Activated T-cell treated with anti-CD3 and anti-CD28 coated beads, Interleukin-2, amount 50 U/mL, for 4 hours (primary cell): Measurements from ENCODE around the gene NSD1. TPM values are rescaled to one million over a fixed set of nuclear protein-coding genes. Genes with fewer than 3 reads are reported as not detected.

Experiments
- ATAC-seq, 2 donors: fragments of 200-7000 bp; cut with Tn5 transposase; one replicate each; pipeline ENCODE4 v1.10.0; 2021
- DNase-seq: peaks from one replicate; pipeline ENCODE4 v3.0.0-alpha.2; 2020
- H3K27me3 Mint-ChIP-seq: one replicate; pipeline ENCODE4 v1.8.0; 2021; ENCODE audit warnings: low read depth, mixed read lengths
- H3K36me3 Mint-ChIP-seq: one replicate; pipeline ENCODE4 v1.8.0; 2022; ENCODE audit warnings: mixed read lengths; ENCODE audit not compliant: insufficient read depth
- H3K4me1 Mint-ChIP-seq: one replicate; pipeline ENCODE4 v1.8.0; 2021; ENCODE audit warnings: low read depth, mixed read lengths
- H3K4me3 Mint-ChIP-seq: one replicate; pipeline ENCODE4 v1.8.0; 2021; ENCODE audit warnings: mild to moderate bottlenecking, moderate library complexity, mixed read lengths
- H3K9me3 Mint-ChIP-seq: one replicate; pipeline ENCODE4 v1.8.0; 2021; ENCODE audit warnings: mixed read lengths
- total RNA-seq, 3 donors: library from RNA; stranded (reverse); gene quantifications; one replicate each; pipeline ENCODE4 v1.2.1, GENCODE V29; 2021

NSD1 gene
- total RNA-seq, 3 donors from 2014 or later: 59.3 to 71.6 (median 67.6) TPM

DNA sequence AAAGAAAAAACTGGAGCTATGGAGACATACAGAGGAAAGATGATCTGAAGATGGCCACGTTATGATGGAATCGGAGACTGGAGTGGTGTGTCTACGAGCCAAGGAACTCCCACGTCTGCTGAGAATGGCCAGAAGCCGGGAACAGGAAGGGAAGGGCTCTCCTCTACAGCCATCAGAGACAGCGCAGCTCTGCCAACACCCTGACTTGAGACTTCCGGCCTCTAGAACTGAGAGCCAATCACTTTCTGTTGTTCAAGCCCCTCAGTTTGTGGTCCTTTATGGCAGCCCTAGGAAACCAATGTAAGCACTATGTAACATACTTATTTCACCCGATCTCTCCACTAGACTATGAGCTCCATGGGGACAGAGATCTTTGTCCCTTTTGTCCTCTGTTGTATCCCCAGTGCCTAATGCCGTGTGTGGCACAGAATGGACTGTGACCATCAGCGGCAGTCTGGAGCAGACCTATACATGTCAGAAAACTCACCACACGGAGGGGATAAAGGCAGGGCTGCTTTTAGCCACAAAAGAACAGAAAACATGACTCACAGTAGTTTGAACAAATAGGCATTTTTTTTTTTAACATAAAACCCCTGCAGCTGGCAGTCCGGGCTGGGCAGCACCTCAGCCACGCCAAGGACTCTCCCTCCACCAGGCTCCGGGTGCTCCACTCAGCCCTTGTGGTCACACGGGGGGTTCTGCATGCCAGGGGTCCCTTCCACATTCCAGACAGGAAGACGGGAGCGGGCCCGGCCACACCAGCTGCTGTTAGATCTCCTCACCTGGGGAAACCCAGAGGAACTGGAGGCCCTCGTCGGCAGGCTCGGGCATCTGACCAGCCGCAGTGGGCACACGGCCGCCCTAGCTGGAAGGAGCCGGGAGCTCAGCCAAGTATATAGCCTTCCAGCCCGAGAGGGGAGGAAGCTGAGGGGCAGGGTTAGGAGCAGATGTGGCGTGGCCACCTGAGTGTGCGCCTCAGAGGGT lies 194.3 kb downstream of the NSD1 start:
- DNase-seq (no peak), ATAC-seq (peak; percentile 69 to 74)
- peaks cover 22% of the 10 kb centered on the region for H3K36me3 Mint-ChIP-seq
- H3K9me3 Mint-ChIP-seq: no peaks in the 10 kb centered on the region
- peak overlapping the region; percentile 5 for H3K4me3 Mint-ChIP-seq
- no peaks in the 10 kb centered on the region for H3K27me3 Mint-ChIP-seq
- peaks cover 10% of the 10 kb centered on the region for H3K4me1 Mint-ChIP-seq

DNA sequence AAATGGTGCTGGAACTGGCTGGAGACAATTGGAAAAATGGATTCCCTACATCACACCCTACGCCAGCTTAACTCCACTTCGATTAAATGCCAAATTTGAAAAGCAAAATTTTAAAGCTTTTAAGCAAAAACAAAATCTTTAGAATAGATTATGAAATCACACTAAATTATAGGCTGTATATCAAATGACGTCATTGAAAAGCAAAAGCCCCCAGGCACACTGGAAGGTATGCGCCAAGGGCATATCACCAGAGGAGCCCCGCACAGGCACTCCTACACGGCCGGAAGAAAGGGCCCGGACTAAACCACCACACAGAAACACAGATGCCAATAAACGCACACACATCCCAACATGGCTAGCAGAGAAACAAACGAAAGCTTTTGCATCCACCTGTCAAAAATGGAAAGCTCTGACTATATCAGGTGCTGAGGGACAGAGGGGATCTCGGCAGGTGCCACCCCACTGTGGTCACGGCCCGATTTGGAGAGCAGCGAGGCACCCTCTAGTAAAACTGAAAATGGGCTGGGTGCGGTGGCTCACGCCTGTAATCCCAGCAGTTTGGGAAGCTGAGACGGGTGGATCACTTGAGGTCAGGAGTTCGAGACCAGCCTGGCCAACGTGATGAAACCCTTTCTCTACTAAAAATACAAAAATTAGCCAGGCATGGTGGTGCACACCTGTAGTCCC lies 195.1 kb downstream of the NSD1 start:
- ATAC-seq (no peak), DNase-seq (no peak)
- H3K4me1 Mint-ChIP-seq: peaks cover 10% of the 10 kb centered on the region
- H3K9me3 Mint-ChIP-seq: no peaks in the 10 kb centered on the region
- H3K27me3 Mint-ChIP-seq: no peaks in the 10 kb centered on the region
- H3K36me3 Mint-ChIP-seq: peaks cover 27% of the 10 kb centered on the region
- no peak overlapping the region for H3K4me3 Mint-ChIP-seq

DNA sequence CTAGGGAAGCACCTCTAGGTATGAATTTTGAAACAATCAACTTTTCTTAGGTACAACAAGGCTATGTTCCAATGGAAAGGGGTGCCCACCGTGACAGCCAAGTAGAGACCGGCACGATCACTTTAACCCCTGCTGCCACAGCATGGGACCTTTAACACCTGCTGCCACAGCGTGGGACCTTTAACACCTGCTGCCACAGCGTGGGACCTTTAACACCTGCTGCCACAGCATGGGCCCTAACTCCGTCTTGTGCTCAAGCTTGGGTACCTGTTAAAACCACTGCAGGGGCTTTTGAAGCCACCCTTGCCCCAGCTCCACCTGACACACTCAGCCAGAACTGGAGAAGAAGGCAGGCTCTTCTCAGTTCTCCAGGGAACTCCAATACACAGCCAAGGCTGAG lies 196.3 kb downstream of the NSD1 start:
- H3K36me3 Mint-ChIP-seq: peaks cover 32% of the 10 kb centered on the region
- H3K4me3 Mint-ChIP-seq: no peak overlapping the region
- ATAC-seq (no peak), DNase-seq (no peak)
- no peaks in the 10 kb centered on the region for H3K27me3 Mint-ChIP-seq
- H3K9me3 Mint-ChIP-seq: no peaks in the 10 kb centered on the region
- H3K4me1 Mint-ChIP-seq: peaks cover 12% of the 10 kb centered on the region

DNA sequence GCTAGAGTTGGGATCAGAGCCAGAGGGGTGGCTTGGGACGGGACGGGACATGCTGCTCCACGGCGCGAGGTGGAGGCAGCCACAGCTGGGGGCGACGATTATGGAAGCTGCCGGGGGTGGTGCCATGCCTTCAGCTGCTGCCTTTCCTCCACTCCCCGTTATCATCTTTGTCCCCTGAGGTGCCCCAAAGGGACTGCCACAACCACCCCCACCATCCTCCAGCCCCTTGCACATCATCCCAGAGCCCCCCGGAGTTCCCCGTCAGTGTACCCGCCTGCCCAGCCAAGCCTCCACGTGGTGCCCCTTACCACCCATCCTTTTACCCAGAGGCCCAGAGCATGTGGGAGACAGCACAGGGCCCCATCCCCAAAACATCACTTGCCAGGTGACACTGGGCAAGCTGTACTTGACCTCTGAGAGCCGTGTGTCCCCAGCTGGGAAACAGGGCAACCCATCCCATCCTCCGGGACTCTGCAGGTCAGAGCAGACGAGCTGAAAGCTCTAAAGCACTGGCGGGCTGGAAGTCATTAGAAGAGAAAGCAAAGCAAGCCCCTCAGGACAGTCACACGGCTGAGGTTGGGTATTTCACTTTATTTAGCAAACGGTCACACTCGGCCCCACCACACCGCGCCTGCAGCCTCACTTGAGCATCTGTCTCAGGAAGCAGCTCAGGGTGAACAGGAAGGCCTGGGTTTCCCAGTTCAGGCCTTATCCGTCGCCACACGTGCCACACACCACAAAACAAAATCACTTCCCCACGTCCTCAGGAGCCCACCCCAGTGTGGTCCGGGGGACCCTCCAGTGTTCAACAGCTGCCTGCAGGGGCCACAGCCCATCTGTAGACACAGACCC lies 197.6 kb downstream of the NSD1 start:
- Mint-ChIP-seq H3K27me3 (no peaks in the 10 kb centered on the region), H3K4me1 (peaks cover 12% of the 10 kb centered on the region), H3K4me3 (no peak overlapping the region), H3K9me3 (no peaks in the 10 kb centered on the region), H3K36me3 (peaks cover 43% of the 10 kb centered on the region)
- no peak for DNase-seq
- no peak for ATAC-seq

DNA sequence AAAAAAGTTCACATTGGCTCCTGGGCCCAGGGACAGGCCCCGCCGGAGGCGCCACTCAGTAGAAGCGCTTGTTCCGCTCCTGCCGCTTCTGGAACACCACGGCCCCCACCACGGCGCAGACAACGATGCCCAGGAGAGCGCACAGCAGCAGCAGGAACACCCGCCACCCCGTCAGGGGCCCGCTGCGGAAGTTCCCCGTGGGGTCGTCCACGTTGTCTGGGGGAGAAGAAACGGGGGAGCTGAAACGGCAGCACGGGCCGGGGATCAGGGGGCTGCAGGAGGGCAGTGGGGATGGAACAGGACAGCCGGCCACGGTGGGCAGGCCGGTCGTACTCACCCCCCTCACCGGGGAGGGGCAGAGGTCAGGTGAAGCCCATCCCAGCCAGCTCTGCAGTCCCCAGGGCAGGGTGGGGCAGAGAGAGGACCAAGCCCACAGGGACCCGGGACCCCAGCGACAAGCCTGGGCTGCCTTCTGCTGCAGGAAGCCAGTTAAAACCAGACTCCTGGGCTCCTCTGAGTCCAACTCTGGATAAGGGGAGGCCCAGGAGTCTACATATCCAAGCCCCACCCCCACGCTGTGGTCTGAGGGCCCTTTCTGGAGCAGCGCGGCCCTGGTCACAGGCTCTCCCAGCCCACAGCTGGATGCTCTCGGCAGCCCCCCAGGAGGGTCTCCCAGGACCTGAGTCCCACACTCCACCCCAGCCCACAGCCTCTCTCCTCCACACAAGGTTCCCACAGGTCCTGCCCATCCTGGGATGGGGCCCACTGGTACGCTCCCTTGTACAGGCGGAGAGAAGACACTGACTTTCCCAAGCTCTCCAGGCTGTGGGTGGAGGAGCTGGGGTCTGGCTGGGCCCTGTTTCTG lies 198.7 kb downstream of the NSD1 start:
- Mint-ChIP-seq H3K27me3 (no peaks in the 10 kb centered on the region), H3K4me3 (no peak overlapping the region), H3K36me3 (peaks cover 48% of the 10 kb centered on the region), H3K9me3 (no peaks in the 10 kb centered on the region), H3K4me1 (peaks cover 12% of the 10 kb centered on the region)
- ATAC-seq (no peak), DNase-seq (no peak)

DNA sequence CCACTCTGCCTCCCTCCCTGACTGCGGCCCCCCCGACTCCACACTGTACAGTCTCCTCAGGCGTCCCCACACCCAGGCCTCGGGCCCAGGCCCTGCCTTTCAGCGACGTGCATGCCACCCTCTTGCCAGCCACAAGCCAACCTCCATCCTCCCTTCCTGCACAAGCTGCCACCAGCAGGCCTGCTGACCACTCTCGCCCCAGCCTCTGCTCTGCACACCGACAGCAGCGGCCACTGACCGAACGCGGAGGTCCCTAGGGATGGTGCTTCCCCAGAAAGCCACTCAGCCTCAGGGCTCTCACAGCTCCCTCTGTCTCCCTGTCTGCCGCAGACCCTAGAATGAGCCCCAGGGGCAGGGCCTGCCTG lies 199.3 kb downstream of the NSD1 start:
- DNase-seq: no peak
- Mint-ChIP-seq H3K4me3 (no peak overlapping the region), H3K9me3 (no peaks in the 10 kb centered on the region), H3K36me3 (peaks cover 50% of the 10 kb centered on the region), H3K27me3 (no peaks in the 10 kb centered on the region), H3K4me1 (peaks cover 10% of the 10 kb centered on the region)
- no peak for ATAC-seq

DNA sequence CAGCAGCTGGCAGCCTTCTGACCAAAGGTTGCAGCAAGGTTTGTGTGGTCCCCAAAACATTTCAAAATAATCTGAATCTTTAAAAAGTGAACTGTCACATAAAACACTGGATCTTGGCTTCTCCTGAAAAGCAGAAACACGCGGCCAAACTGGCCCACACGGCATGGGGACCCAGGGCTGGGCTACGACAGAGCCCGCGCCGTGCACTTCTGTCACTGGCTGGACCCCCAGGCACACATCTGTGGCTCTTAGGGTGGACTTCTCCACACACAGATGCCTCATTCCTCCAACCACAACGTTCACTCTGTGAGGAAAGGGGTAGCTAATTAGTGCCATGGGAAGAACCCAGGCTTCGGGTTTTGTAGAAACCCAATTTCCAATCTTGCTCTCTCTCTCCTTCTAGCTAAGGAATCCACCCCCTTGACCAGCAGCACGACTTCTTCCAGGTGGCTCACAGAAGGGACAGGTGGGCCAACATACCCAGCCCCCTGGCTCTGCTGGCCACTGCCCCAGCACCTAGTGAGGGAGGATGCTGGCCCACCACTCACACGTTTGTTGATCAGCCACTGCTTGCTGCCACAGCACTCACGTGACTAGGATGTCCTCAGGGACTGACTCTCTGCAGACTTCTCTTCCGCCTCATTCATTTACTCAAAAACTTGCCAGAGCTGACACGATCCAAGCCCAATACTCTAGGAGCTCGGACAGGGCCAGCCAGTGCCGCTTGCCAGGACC lies 200.0 kb downstream of the NSD1 start:
- no peak for DNase-seq
- no peak for ATAC-seq
- Mint-ChIP-seq H3K4me3 (no peak overlapping the region), H3K9me3 (no peaks in the 10 kb centered on the region), H3K27me3 (no peaks in the 10 kb centered on the region), H3K4me1 (peaks cover 6% of the 10 kb centered on the region), H3K36me3 (peaks cover 50% of the 10 kb centered on the region)

DNA sequence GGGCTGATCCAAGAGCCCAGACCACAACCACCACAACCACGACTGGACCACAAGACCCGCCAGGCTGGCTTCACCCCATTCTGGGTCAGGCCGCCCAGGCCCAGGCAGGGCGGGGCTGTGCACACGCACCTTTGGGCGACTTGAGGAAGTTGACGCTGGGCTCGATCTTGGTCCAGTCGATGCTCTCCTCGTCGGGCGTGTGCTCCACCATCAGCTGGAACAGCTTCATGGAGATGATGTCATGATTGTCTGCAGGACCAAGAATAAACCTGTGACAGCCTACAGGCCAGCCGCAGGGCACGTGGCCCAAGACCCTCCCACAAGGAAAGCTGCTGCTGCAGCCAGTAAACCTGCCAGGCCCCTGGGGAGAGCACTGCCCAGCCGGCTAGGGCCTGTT lies 200.6 kb downstream of the NSD1 start:
- DNase-seq: no peak
- no peak overlapping the region for H3K4me3 Mint-ChIP-seq
- H3K36me3 Mint-ChIP-seq: peaks cover 51% of the 10 kb centered on the region
- no peaks in the 10 kb centered on the region for H3K27me3 Mint-ChIP-seq
- ATAC-seq: no peak
- H3K9me3 Mint-ChIP-seq: no peaks in the 10 kb centered on the region
- H3K4me1 Mint-ChIP-seq: peaks cover 6% of the 10 kb centered on the region

DNA sequence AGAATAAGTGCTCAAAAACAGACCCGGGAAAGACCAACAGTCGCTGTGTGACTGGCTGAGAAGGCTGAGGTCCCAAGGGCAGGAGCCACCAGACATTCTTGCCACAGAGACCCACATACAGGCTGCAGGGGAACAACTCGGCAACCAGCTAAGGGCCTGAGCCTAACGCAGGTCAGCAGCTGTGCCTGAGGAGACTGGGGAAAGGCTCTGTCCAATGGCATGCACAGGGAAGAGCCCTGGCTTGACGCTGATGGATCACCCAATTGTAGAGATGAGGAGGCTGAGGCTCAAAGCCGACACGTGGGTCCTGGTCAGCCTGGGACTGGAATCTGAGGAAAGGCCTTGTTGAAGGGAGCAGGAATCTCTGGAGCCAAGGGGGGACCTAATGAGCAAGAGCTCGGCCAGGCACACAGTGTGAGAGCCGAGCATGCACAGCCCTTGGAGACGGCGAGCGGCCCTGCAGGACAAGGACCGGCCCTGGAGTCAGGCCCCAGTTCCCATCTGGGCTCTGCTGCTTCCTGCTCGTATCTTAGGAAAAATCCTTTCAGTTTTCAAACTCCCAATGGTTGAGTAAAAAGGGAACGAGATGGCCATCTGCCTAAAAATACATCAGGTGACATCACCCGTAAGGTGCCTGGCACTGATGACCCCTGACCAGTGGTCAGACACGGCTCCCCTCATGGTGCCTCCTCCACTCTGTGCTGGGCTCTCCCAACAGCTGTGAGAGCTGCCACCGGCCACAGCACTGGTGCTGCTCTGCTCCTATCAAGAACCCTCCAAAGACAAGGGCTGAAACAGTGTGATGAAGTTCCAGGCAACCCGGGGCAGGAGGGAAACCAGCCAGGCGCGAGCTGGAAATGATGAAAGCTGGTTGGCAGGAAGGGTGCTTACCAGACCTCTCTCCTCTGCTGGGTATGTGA lies 201.5 kb downstream of the NSD1 start:
- Mint-ChIP-seq H3K36me3 (peaks cover 53% of the 10 kb centered on the region), H3K9me3 (peaks cover 4% of the 10 kb centered on the region), H3K4me3 (no peak overlapping the region), H3K27me3 (no peaks in the 10 kb centered on the region), H3K4me1 (peaks cover 15% of the 10 kb centered on the region)
- DNase-seq: no peak
- no peak for ATAC-seq

DNA sequence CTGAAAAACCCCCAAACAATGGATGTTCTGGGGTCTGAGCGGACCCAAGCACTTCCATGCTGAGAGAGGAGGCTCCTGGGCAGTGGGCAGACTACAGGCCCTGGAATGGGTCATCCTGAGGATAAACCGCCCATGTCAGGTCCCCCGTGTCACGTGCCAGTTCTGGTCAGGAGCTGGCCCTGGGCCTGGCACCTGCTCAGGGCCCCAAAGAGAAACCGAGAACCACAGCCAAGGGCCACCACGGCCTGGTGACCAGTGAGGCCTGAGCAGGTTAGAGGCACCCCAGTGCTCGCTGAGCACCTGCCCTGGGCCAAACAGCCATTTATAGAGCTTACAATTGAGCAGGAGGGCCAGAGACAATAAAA lies 202.1 kb downstream of the NSD1 start:
- Mint-ChIP-seq H3K4me3 (no peak overlapping the region), H3K27me3 (no peaks in the 10 kb centered on the region), H3K36me3 (peaks cover 48% of the 10 kb centered on the region), H3K9me3 (peaks cover 4% of the 10 kb centered on the region), H3K4me1 (peaks cover 15% of the 10 kb centered on the region)
- no peak for DNase-seq
- ATAC-seq: no peak

DNA sequence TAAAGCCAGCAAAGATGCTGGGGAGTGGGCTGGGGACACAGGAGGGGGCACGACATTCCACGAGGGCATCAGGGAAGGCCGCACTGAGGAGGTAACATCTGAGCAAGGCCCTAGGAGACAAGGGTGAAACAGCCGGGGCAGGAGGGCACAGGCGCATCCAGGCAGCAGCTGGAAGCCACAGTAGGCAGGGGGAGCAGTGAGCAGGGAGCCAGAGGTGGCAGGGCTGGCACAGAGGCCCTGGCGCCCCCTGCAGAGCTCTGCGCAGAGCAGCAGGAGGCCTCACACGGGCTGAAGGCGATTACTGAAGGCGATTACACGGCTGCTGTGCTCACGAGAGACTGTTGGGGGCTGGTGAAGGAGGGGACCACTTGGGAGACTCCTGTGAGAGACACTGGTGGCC lies 202.5 kb downstream of the NSD1 start:
- H3K4me1 Mint-ChIP-seq: peaks cover 15% of the 10 kb centered on the region
- no peak overlapping the region for H3K4me3 Mint-ChIP-seq
- no peak for DNase-seq
- H3K36me3 Mint-ChIP-seq: peaks cover 44% of the 10 kb centered on the region
- ATAC-seq: peak; percentile 41 to 74
- no peaks in the 10 kb centered on the region for H3K27me3 Mint-ChIP-seq
- H3K9me3 Mint-ChIP-seq: peaks cover 4% of the 10 kb centered on the region
